A673 (cell line): ENCODE results near the gene AGAP1. TPM values are rescaled to one million over a fixed set of nuclear protein-coding genes. Genes with fewer than 3 reads are reported as not detected.

Source experiments
- BruUV-seq: library from RNA; stranded (reverse); fragments of 400-500 nt; replicated peaks from 2 replicates; lab custom pipeline; 2021; lab: Mats Ljungman, UMichigan
- CTCF ChIA-PET: fragments of 300-600 bp; sonication (Branson Sonifier 250); formaldehyde crosslinking; loops from one replicate; lab custom pipeline; 2022; ENCODE audit warnings: antibody characterized with exemption; lab: Charles Lee
- POLR2A ChIA-PET: fragments of 300-600 bp; sonication (Branson Sonifier 250); formaldehyde crosslinking; loops from one replicate; lab custom pipeline; 2022; ENCODE audit warnings: antibody characterized with exemption; ENCODE audit not compliant: low non-redundant PET; lab: Charles Lee
- DNase-seq: peaks from one replicate; pipeline ENCODE4 v3.0.0-alpha.2; 2015; ENCODE audit warnings: low spot score
- H3K27ac ChIP-seq: fragments of 200-600 bp; sonication (generic); 2 replicates; pipeline ENCODE4 v1.5.1; 2016; ENCODE audit warnings: mixed run types, low read depth, mild to moderate bottlenecking, mixed read lengths, antibody characterized with exemption, low read length; ENCODE audit not compliant: poor library complexity, severe bottlenecking
- H3K27me3 ChIP-seq: fragments of 200-600 bp; sonication (generic); replicated peaks from 2 replicates; pipeline ENCODE4 v1.6.1; 2017; ENCODE audit warnings: mixed run types, low read depth, mild to moderate bottlenecking, mixed read lengths, antibody characterized with exemption, low read length; ENCODE audit not compliant: insufficient read depth, poor library complexity
- H3K36me3 ChIP-seq: fragments of 200-600 bp; sonication (generic); 2 replicates; pipeline ENCODE4 v1.6.1; 2016; ENCODE audit warnings: mixed run types, mild to moderate bottlenecking, mixed read lengths, antibody characterized with exemption, low read length; ENCODE audit not compliant: insufficient read depth, poor library complexity, severe bottlenecking
- H3K4me1 ChIP-seq: fragments of 200-600 bp; sonication (generic); 2 replicates; pipeline ENCODE4 v1.6.1; 2017; ENCODE audit warnings: mixed run types, mild to moderate bottlenecking, mixed read lengths, antibody characterized with exemption, low read length; ENCODE audit not compliant: insufficient read depth, poor library complexity, severe bottlenecking
- H3K4me3 ChIP-seq: fragments of 200-600 bp; sonication (generic); 2 replicates; pipeline ENCODE4 v1.5.1; 2016; ENCODE audit warnings: low read depth, mixed run types, mild to moderate bottlenecking, mixed read lengths, low read length; ENCODE audit not compliant: poor library complexity, severe bottlenecking
- H3K9me3 ChIP-seq: fragments of 200-600 bp; sonication (generic); 2 replicates; pipeline ENCODE4 v1.6.1; 2016; ENCODE audit warnings: mixed run types, low read depth, mild to moderate bottlenecking, mixed read lengths, antibody characterized with exemption, low read length; ENCODE audit not compliant: poor library complexity, severe bottlenecking
- CTCF ChIP-seq: fragments of 300-800, 200-600 bp; sonication (generic); conservative IDR thresholded peaks from 2 replicates; pipeline ENCODE4 v1.5.1; 2017; ENCODE audit warnings: low read depth, mild to moderate bottlenecking, antibody characterized with exemption, low read length, moderate library complexity, mixed read lengths
- EZH2 ChIP-seq: fragments of 200-600 bp; sonication (generic); IDR thresholded peaks from 2 replicates; pipeline ENCODE4 v1.6.1; 2017; ENCODE audit warnings: borderline replicate concordance, low read depth, mild to moderate bottlenecking, mixed read lengths, antibody characterized with exemption, low read length; ENCODE audit not compliant: poor library complexity, severe bottlenecking
- intact Hi-C: fragments of 100-400 bp; cut with micrococcal nuclease; formaldehyde crosslinking; loops from one replicate; pipeline ENCODE4 v1.10.0; 2022; ENCODE audit not compliant: unreplicated experiment
- total RNA-seq: library from RNA; stranded (reverse); gene quantifications from 2 replicates; pipeline ENCODE4 v1.2.3, GENCODE V29; 2021

Gene AGAP1
- total RNA-seq, 1 experiment from 2014 or later, result 25.3 TPM

- no peak for DNase-seq
- no peaks in the 10 kb centered on the region for H3K9me3 ChIP-seq
- POLR2A ChIA-PET, result no interaction called here
- intact Hi-C loops, result no loop called here
- H3K4me3 ChIP-seq, result no peak overlapping the region
- TF ChIP-seq EZH2, result no peak
- TF ChIP-seq CTCF, result no peak
- H3K27me3 ChIP-seq, result no peaks in the 10 kb centered on the region
- CTCF ChIA-PET, result no interaction called here
- H3K27ac ChIP-seq, result no peak overlapping the region
- H3K4me1 ChIP-seq, result no peaks in the 10 kb centered on the region
- no peaks in the 10 kb centered on the region for H3K36me3 ChIP-seq
- no TSS peak for BruUV-seq
These were observed 466.3 kb downstream of the AGAP1 start for GRCh38 chr2:235960011-235960715.

GRCh38 chr2:235960716-235961640 lies 467.1 kb downstream of the AGAP1 start:
- intact Hi-C loops, result no loop called here
- Histone ChIP-seq H3K4me3 (no peak overlapping the region), H3K27me3 (no peaks in the 10 kb centered on the region), H3K36me3 (no peaks in the 10 kb centered on the region), H3K27ac (no peak overlapping the region), H3K4me1 (no peaks in the 10 kb centered on the region), H3K9me3 (no peaks in the 10 kb centered on the region)
- ChIA-PET CTCF (no interaction called here), POLR2A (interaction anchor here (0.7 kb wide), 1 partner anchor 93 kb away, joined by 6 read pairs; no protein-coding TSS in a partner anchor)
- BruUV-seq, result no TSS peak
- no peak for DNase-seq
- TF ChIP-seq CTCF (no peak), EZH2 (no peak)

- POLR2A ChIA-PET, result interaction anchor here (0.7 kb wide), 1 partner anchor 94 kb away, joined by 6 read pairs; no protein-coding TSS in a partner anchor
- no peak for TF ChIP-seq CTCF
- no peak for TF ChIP-seq EZH2
- no peak for DNase-seq
- Histone ChIP-seq H3K27me3 (no peaks in the 10 kb centered on the region), H3K36me3 (no peaks in the 10 kb centered on the region), H3K4me3 (no peak overlapping the region), H3K27ac (no peak overlapping the region), H3K9me3 (no peaks in the 10 kb centered on the region), H3K4me1 (no peaks in the 10 kb centered on the region)
- intact Hi-C loops, result no loop called here
- CTCF ChIA-PET, result no interaction called here
- BruUV-seq, result no TSS peak
These were observed 467.9 kb downstream of the AGAP1 start for GRCh38 chr2:235961711-235962110.
